A673 (cell line): ENCODE data around the gene TFDP1. TPM values are rescaled to one million over a fixed set of nuclear protein-coding genes. Genes with fewer than 3 reads are reported as not detected.

ENCODE experiments used
- BruUV-seq: library from RNA; stranded (reverse); fragments of 400-500 nt; replicated peaks from 2 replicates; lab custom pipeline; 2021; lab: Mats Ljungman, UMichigan
- CTCF ChIA-PET: fragments of 300-600 bp; sonication (Branson Sonifier 250); formaldehyde crosslinking; loops from one replicate; lab custom pipeline; 2022; ENCODE audit warnings: antibody characterized with exemption; lab: Charles Lee
- POLR2A ChIA-PET: fragments of 300-600 bp; sonication (Branson Sonifier 250); formaldehyde crosslinking; loops from one replicate; lab custom pipeline; 2022; ENCODE audit warnings: antibody characterized with exemption; ENCODE audit not compliant: low non-redundant PET; lab: Charles Lee
- DNase-seq: peaks from one replicate; pipeline ENCODE4 v3.0.0-alpha.2; 2015; ENCODE audit warnings: low spot score
- H3K27ac ChIP-seq: fragments of 200-600 bp; sonication (generic); 2 replicates; pipeline ENCODE4 v1.5.1; 2016; ENCODE audit warnings: mixed run types, low read depth, mild to moderate bottlenecking, mixed read lengths, antibody characterized with exemption, low read length; ENCODE audit not compliant: poor library complexity, severe bottlenecking
- H3K27me3 ChIP-seq: fragments of 200-600 bp; sonication (generic); replicated peaks from 2 replicates; pipeline ENCODE4 v1.6.1; 2017; ENCODE audit warnings: mixed run types, low read depth, mild to moderate bottlenecking, mixed read lengths, antibody characterized with exemption, low read length; ENCODE audit not compliant: insufficient read depth, poor library complexity
- H3K36me3 ChIP-seq: fragments of 200-600 bp; sonication (generic); 2 replicates; pipeline ENCODE4 v1.6.1; 2016; ENCODE audit warnings: mixed run types, mild to moderate bottlenecking, mixed read lengths, antibody characterized with exemption, low read length; ENCODE audit not compliant: insufficient read depth, poor library complexity, severe bottlenecking
- H3K4me1 ChIP-seq: fragments of 200-600 bp; sonication (generic); 2 replicates; pipeline ENCODE4 v1.6.1; 2017; ENCODE audit warnings: mixed run types, mild to moderate bottlenecking, mixed read lengths, antibody characterized with exemption, low read length; ENCODE audit not compliant: insufficient read depth, poor library complexity, severe bottlenecking
- H3K4me3 ChIP-seq: fragments of 200-600 bp; sonication (generic); 2 replicates; pipeline ENCODE4 v1.5.1; 2016; ENCODE audit warnings: low read depth, mixed run types, mild to moderate bottlenecking, mixed read lengths, low read length; ENCODE audit not compliant: poor library complexity, severe bottlenecking
- H3K9me3 ChIP-seq: fragments of 200-600 bp; sonication (generic); 2 replicates; pipeline ENCODE4 v1.6.1; 2016; ENCODE audit warnings: mixed run types, low read depth, mild to moderate bottlenecking, mixed read lengths, antibody characterized with exemption, low read length; ENCODE audit not compliant: poor library complexity, severe bottlenecking
- CTCF ChIP-seq: fragments of 300-800, 200-600 bp; sonication (generic); conservative IDR thresholded peaks from 2 replicates; pipeline ENCODE4 v1.5.1; 2017; ENCODE audit warnings: low read depth, mild to moderate bottlenecking, antibody characterized with exemption, low read length, moderate library complexity, mixed read lengths
- EZH2 ChIP-seq: fragments of 200-600 bp; sonication (generic); IDR thresholded peaks from 2 replicates; pipeline ENCODE4 v1.6.1; 2017; ENCODE audit warnings: borderline replicate concordance, low read depth, mild to moderate bottlenecking, mixed read lengths, antibody characterized with exemption, low read length; ENCODE audit not compliant: poor library complexity, severe bottlenecking
- intact Hi-C: fragments of 100-400 bp; cut with micrococcal nuclease; formaldehyde crosslinking; loops from one replicate; pipeline ENCODE4 v1.10.0; 2022; ENCODE audit not compliant: unreplicated experiment
- total RNA-seq: library from RNA; stranded (reverse); gene quantifications from 2 replicates; pipeline ENCODE4 v1.2.3, GENCODE V29; 2021

Gene TFDP1
- total RNA-seq, 1 experiment from 2014 or later = 153 TPM

GRCh38 chr13:113605461-113605860 lies 20.9 kb downstream of the TFDP1 start:
- Histone ChIP-seq H3K27me3 (no peaks in the 10 kb centered on the region), H3K4me3 (no peak overlapping the region), H3K9me3 (no peaks in the 10 kb centered on the region), H3K27ac (no peak overlapping the region), H3K4me1 (no peaks in the 10 kb centered on the region), H3K36me3 (peaks cover 4% of the 10 kb centered on the region)
- POLR2A ChIA-PET = no interaction called here
- intact Hi-C loops = no loop called here
- no peak for DNase-seq
- CTCF ChIA-PET = no interaction called here
- no TSS peak for BruUV-seq
- TF ChIP-seq CTCF (no peak), EZH2 (no peak)

DNA sequence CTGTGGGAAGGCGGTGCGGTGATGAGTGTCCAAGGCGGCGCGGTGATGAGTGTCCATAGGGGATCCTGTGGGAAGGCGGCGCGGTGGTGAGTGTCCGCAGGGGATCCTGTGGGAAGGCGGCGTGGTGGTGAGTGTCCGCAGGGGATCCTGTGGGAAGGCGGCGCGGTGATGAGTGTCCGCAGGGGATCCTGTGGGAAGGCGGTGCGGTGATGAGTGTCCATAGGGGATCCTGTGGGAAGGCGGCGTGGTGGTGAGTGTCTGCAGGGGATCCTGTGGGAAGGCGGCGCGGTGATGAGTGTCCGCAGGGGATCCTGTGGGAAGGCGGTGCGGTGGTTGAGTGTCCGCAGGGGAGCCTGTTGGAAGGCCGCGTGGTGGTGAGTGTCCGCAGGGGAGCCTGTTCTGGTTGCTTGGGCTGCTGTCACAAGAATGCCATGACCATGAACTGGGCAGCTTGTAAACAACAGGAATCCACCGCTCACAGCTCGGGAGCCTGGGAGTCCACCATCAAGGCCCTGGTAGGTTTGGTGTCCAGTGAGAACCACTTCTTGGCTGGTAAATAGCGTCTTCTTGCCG lies 21.4 kb downstream of the TFDP1 start:
- ChIA-PET CTCF (no interaction called here), POLR2A (no interaction called here)
- Histone ChIP-seq H3K27ac (no peak overlapping the region), H3K27me3 (no peaks in the 10 kb centered on the region), H3K9me3 (no peaks in the 10 kb centered on the region), H3K36me3 (peaks cover 6% of the 10 kb centered on the region), H3K4me1 (no peaks in the 10 kb centered on the region), H3K4me3 (no peak overlapping the region)
- no peak for DNase-seq
- no peak for TF ChIP-seq EZH2
- TF ChIP-seq CTCF = no peak
- intact Hi-C loops = no loop called here
- no TSS peak for BruUV-seq

DNA sequence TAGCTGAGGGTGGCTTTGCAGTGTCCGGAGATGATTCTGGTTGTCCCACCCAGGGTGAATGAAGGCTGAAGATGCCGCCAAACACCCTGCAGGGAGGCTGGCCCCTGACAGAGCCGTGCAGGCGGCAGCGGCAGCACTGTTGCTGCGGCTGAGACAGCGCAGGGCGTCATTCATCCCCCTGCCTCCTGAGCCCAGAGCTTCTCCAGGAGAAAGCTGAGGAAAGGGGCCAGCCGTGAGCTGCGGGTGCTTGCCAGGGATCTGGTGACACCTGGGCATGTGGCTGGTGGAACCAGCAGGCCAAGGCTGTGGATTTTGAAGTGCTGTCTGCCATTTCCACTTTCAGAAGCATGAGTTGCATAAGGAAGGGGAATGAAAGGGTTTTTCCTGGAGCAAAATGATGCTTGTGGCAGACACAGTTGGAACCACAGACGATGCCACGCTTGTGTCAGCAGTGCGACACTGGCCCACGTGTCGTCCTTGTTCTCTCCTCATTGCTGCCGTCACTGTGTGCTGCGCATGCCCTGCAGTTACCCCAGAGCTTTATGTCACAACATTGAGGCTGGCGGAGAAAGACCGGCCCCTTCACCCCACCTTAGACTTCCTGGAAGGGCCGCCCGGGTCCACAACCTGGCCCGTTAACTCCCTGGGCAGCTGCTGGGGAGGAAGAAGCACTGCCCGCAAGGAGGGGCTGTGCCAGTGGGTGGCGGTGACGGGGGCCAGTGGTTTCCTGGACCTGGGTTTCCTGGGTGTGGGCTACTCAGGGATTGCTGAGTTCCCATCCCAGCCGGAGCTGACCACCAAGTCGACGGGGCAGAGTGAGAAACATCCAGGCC lies 22.7 kb downstream of the TFDP1 start:
- CTCF ChIA-PET = no interaction called here
- H3K4me3 ChIP-seq = no peak overlapping the region
- DNase-seq = no peak
- no peaks in the 10 kb centered on the region for H3K4me1 ChIP-seq
- H3K27ac ChIP-seq = no peak overlapping the region
- intact Hi-C loops = no loop called here
- BruUV-seq = no TSS peak
- H3K27me3 ChIP-seq = no peaks in the 10 kb centered on the region
- no peak for TF ChIP-seq EZH2
- TF ChIP-seq CTCF = no peak
- POLR2A ChIA-PET = no interaction called here
- H3K36me3 ChIP-seq = peaks cover 18% of the 10 kb centered on the region
- H3K9me3 ChIP-seq = no peaks in the 10 kb centered on the region
